ENCODE measurements around the gene SMIM32.

Gene SMIM32

GRCh38 chr5:136207631-136208030, 14.7 kb upstream of the SMIM32 start:
- DNase-seq (ENCODE audit: low read depth in 2 of 2) = no peak

- DNase-seq (ENCODE audit: low read depth in 2 of 2) = no peak
These were observed 13.4 kb upstream of the SMIM32 start for GRCh38 chr5:136206361-136206760.

- no peak for DNase-seq (ENCODE audit: low read depth in 2 of 2)
These were observed 13.0 kb upstream of the SMIM32 start for GRCh38 chr5:136205941-136206340.

GRCh38 chr5:136205061-136205702, 12.2 kb upstream of the SMIM32 start:
- no peak for DNase-seq (ENCODE audit: low read depth in 2 of 2)

- DNase-seq (ENCODE audit: low read depth in 2 of 2) = no peak
These were observed 10.5 kb upstream of the SMIM32 start for GRCh38 chr5:136203303-136203922.

GRCh38 chr5:136202469-136203205, 9.7 kb upstream of the SMIM32 start:
- DNase-seq (ENCODE audit: low read depth in 2 of 2) = no peak

- DNase-seq (ENCODE audit: low read depth in 2 of 2) = no peak
These were observed 8.9 kb upstream of the SMIM32 start for GRCh38 chr5:136201870-136202269.

- DNase-seq (ENCODE audit: low read depth in 2 of 2) = no peak
These were observed 7.8 kb upstream of the SMIM32 start for GRCh38 chr5:136200761-136201160.

- DNase-seq (ENCODE audit: low read depth in 2 of 2) = no peak
These were observed 7.2 kb upstream of the SMIM32 start for GRCh38 chr5:136200130-136200529.

GRCh38 chr5:136199408-136199807, 6.4 kb upstream of the SMIM32 start:
- DNase-seq (ENCODE audit: low read depth in 2 of 2) = no peak

GRCh38 chr5:136198453-136198852, 5.5 kb upstream of the SMIM32 start:
- no peak for DNase-seq (ENCODE audit: low read depth in 2 of 2)

GRCh38 chr5:136197462-136198142, 4.6 kb upstream of the SMIM32 start:
- no peak for DNase-seq (ENCODE audit: low read depth in 2 of 2)

GRCh38 chr5:136195971-136196820, 3.2 kb upstream of the SMIM32 start:
- no peak for DNase-seq (ENCODE audit: low read depth in 2 of 2)

GRCh38 chr5:136194576-136194975, 1.6 kb upstream of the SMIM32 start:
- DNase-seq (ENCODE audit: low read depth in 2 of 2) = no peak

GRCh38 chr5:136193322-136193935, 467 bp upstream of the SMIM32 start:
- no peak for DNase-seq (ENCODE audit: low read depth in 2 of 2)

GRCh38 chr5:136192015-136192525, 892 bp downstream of the SMIM32 start:
- DNase-seq (ENCODE audit: low read depth in 2 of 2) = no peak

GRCh38 chr5:136191304-136192014, 1.5 kb downstream of the SMIM32 start:
- DNase-seq (ENCODE audit: low read depth in 2 of 2) = no peak

GRCh38 chr5:136190904-136191303, 2.1 kb downstream of the SMIM32 start:
- no peak for DNase-seq (ENCODE audit: low read depth in 2 of 2)

GRCh38 chr5:136190091-136190720, 2.8 kb downstream of the SMIM32 start:
- no peak for DNase-seq (ENCODE audit: low read depth in 2 of 2)

GRCh38 chr5:136188859-136189258, 4.1 kb downstream of the SMIM32 start:
- no peak for DNase-seq (ENCODE audit: low read depth in 2 of 2)
